Measurements from ENCODE around the gene HEPACAM. TPM values are rescaled to one million over a fixed set of nuclear protein-coding genes. Genes with fewer than 3 reads are reported as not detected.
A peak's percentile ranks its signal among the peaks of the same experiment; 100 is the strongest.

The HEPACAM gene
- total RNA-seq, 1 donor from 2014 or later: not detected

DNA sequence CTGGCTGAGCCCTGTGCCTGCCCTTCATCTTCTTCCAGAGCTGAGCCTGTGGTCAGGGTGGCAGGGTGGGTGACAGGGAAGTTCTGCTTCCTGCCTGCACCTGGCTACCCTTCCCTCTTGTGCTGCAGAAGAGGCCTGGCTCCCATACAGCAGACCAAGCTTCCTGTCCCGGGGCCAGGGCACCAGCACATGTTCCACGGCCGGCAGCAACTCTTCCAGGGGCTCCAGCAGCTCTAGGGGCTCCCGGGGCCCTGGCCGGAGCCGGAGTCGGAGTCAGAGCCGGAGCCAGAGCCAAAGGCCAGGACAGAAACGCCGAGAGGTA is 55.6 kb downstream of the HEPACAM start:
- TF ChIP-seq, protein P1, sequence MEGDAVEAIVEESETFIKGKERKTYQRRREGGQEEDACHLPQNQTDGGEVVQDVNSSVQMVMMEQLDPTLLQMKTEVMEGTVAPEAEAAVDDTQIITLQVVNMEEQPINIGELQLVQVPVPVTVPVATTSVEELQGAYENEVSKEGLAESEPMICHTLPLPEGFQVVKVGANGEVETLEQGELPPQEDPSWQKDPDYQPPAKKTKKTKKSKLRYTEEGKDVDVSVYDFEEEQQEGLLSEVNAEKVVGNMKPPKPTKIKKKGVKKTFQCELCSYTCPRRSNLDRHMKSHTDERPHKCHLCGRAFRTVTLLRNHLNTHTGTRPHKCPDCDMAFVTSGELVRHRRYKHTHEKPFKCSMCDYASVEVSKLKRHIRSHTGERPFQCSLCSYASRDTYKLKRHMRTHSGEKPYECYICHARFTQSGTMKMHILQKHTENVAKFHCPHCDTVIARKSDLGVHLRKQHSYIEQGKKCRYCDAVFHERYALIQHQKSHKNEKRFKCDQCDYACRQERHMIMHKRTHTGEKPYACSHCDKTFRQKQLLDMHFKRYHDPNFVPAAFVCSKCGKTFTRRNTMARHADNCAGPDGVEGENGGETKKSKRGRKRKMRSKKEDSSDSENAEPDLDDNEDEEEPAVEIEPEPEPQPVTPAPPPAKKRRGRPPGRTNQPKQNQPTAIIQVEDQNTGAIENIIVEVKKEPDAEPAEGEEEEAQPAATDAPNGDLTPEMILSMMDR (IDR thresholded peaks at IDR 0.05; ENCODE audit: insufficient read depth, low read length, severe bottlenecking): no peak
- Histone ChIP-seq H3K27me3 (ENCODE audit: control insufficient read depth, insufficient read depth, low read length) (no peaks in the 10 kb centered on the region), H3K4me3 (ENCODE audit: low read depth, low read length) (no peak overlapping the region), H3K36me3 (ENCODE audit: control insufficient read depth, insufficient read depth, low read length) (peaks cover 2% of the 10 kb centered on the region)
- DNase-seq (ENCODE audit: low read depth) (no peak), FAIRE-seq (no peak)

DNA sequence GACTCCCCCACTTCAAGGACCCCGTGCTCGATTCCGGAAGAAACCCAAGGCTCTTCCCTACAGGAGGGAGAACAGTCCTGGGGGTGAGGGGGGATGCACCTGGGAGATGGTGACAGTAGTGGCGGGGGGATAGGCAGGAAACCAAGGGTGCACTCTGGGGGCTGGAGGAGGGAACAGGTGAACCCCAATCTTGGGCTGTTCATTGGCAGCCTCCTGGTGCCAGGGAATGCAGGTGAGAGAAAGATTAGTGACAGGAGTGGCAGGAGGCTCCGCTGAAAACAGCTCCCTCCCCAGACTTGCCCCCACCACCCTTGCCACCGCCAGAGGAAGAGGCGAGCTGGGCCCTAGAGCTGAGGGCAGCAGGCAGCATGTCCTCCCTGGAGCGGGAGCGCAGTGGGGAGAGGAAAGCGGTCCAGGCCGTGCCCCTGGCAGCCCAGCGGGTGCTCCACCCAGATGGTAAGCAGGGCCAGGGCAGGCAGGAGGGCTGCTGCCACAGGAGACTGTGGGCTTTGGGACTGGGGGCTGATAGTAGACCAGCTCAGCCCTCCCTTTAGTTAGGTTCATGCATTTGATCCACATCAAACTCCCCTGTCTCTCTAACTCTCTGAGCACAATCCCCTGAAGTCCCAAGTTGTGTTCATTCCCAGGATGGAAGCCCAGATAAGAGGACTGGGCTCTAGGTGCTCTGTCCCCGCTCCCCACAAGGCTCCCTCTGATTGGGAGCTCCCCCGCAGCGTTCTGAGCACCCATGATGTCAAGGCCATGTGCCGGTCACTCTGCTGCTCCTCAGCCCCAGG is 56.2 kb downstream of the HEPACAM start:
- Histone ChIP-seq H3K27me3 (ENCODE audit: control insufficient read depth, insufficient read depth, low read length) (no peaks in the 10 kb centered on the region), H3K36me3 (ENCODE audit: control insufficient read depth, insufficient read depth, low read length) (peaks cover 2% of the 10 kb centered on the region), H3K4me3 (ENCODE audit: low read depth, low read length) (no peak overlapping the region)
- TF ChIP-seq, protein P1 (IDR thresholded peaks at IDR 0.05; ENCODE audit: insufficient read depth, low read length, severe bottlenecking): no peak
- FAIRE-seq (no peak), DNase-seq (ENCODE audit: low read depth) (no peak)

DNA sequence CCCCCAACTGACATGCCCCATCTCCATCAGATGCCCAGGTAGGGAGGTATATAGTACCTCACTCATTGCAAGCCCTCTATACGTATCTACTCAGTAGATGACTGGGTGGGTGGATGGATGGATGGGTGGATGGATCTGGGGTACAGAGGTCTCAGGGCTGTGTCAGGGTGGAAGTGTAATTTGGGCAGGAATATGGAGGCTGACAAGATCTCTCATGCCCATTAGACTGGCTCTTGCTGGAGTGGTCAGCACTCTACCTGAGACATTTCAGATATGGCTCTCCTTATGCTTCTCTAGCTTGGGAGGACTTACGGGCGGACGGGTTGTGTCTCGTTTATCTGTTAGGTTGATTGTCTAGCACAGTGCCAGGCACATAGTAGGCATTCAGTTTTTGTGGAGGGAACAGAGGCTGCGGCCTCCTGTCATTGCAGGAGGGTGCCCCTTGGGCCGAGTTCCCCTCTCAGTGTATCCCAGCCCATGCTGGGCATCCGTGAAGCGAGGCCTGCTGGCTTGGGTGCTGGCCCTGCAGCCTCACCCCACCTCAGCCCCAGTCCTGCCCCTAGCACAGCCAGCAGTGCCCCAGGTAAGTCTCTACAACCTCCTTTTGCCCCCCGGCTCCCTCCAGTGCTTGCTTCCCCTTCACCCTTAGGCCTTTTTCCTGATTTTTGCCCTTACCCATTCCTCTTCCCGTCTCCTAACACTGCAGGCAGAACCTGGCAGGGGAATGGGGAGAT is 56.9 kb downstream of the HEPACAM start:
- Histone ChIP-seq H3K27me3 (ENCODE audit: control insufficient read depth, insufficient read depth, low read length) (no peaks in the 10 kb centered on the region), H3K4me3 (ENCODE audit: low read depth, low read length) (no peak overlapping the region), H3K36me3 (ENCODE audit: control insufficient read depth, insufficient read depth, low read length) (peaks cover 2% of the 10 kb centered on the region)
- FAIRE-seq (no peak), DNase-seq (ENCODE audit: low read depth) (no peak)
- TF ChIP-seq, protein P1 (IDR thresholded peaks at IDR 0.05; ENCODE audit: insufficient read depth, low read length, severe bottlenecking): no peak

DNA sequence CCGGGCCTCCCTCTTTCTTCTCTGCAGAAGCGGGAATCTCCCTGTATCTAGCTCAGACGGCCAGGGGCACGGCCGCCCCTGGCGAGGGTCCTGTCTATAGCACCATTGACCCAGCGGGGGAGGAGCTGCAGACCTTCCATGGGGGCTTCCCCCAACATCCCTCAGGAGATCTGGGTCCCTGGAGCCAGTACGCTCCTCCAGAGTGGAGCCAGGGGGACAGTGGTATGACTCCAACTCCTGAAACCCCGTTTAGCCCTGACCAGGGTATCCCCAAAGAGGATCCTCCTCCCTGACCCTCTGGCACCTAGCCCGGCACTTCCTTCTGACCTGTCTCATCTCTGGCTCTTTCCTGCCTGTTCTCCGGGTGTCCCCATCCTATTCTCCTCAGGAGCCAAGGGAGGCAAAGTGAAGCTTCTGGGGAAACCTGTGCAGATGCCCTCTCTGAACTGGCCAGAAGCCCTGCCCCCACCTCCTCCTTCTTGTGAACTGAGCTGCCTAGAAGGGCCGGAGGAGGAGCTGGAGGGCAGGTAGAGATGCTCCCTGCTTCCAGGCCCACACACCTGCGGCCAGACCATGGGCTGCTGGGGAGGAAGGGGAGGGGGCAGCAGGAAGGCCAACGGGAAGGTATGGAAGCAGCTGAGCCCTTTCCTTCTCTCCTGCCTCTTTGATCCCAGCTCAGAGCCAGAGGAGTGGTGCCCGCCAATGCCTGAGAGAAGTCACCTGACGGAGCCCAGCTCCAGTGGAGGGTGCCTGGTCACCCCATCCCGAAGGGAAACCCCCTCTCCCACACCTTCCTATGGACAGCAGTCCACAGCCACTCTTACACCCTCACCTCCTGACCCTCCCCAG is 57.7 kb downstream of the HEPACAM start:
- TF ChIP-seq, protein P1 (IDR thresholded peaks at IDR 0.05; ENCODE audit: insufficient read depth, low read length, severe bottlenecking): no peak
- DNase-seq (ENCODE audit: low read depth): no peak
- Histone ChIP-seq H3K36me3 (ENCODE audit: control insufficient read depth, insufficient read depth, low read length) (peaks cover 2% of the 10 kb centered on the region), H3K27me3 (ENCODE audit: control insufficient read depth, insufficient read depth, low read length) (peaks cover under 1% of the 10 kb centered on the region), H3K4me3 (ENCODE audit: low read depth, low read length) (peak overlapping the region; percentile 57)
- FAIRE-seq: no peak

DNA sequence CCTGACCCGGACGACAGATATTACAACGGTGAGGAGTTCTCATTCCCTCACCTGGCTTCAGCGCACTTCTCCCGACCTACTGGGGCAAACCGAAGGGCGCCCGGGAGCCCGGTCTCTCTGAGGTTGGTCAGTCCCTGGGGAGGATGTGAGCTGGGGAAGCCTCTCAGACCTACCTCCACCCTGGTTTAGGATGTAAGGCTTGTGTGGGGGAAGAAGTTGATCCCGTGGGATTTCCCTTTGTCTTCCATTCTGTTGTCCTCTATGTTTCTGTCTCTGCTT is 58.3 kb downstream of the HEPACAM start:
- no peak for DNase-seq (ENCODE audit: low read depth)
- TF ChIP-seq, protein P1 (IDR thresholded peaks at IDR 0.05; ENCODE audit: insufficient read depth, low read length, severe bottlenecking): no peak
- Histone ChIP-seq H3K4me3 (ENCODE audit: low read depth, low read length) (peak overlapping the region; percentile 57), H3K36me3 (ENCODE audit: control insufficient read depth, insufficient read depth, low read length) (peaks cover 2% of the 10 kb centered on the region), H3K27me3 (ENCODE audit: control insufficient read depth, insufficient read depth, low read length) (peaks cover 5% of the 10 kb centered on the region)
- no peak for FAIRE-seq

Data from bronchial epithelial cell (primary cell).